Sigmoid colon (tissue), 7 donors: ENCODE measurements around the gene SELENOF. TPM values are rescaled to one million over a fixed set of nuclear protein-coding genes. Genes with fewer than 3 reads are reported as not detected.

Experiments used
- DNase-seq: peaks from one replicate; pipeline ENCODE4 v3.0.0-alpha.2; 2019
- H3K27ac ChIP-seq, 4 donors: fragments of 200-600 bp; sonication (generic); one replicate each; pipeline ENCODE4 v1.5.1; 2016 to 2019; ENCODE audit warnings: mild to moderate bottlenecking in 1 of 4
- H3K27me3 ChIP-seq, 3 donors: fragments of 200-600 bp; sonication (generic); one replicate each; pipeline ENCODE4 v1.5.1; 2019; ENCODE audit warnings: mild to moderate bottlenecking in 1 of 3
- H3K36me3 ChIP-seq, 4 donors: fragments of 200-600 bp; sonication (generic); one replicate each; pipeline ENCODE4 v1.5.1; 2016 to 2019
- H3K4me1 ChIP-seq, 4 donors: fragments of 200-600 bp; sonication (generic); one replicate each; pipeline ENCODE4 v1.5.1; 2017 to 2019
- H3K4me3 ChIP-seq, 4 donors: fragments of 200-600 bp; sonication (generic); one replicate each; pipeline ENCODE4 v1.5.1; 2017 to 2019; ENCODE audit warnings: mild to moderate bottlenecking in 2 of 4, moderate library complexity in 1 of 4
- H3K9me3 ChIP-seq, 4 donors: fragments of 200-600 bp in 3 of 4; sonication (generic) in 3 of 4; one replicate each; pipeline versions ENCODE4 v1.5.1 to v1.6.1; 2013 to 2019
- CTCF ChIP-seq, 4 experiments: fragments of 450-650 bp in 3 of 4; fragments of 200-600 bp in 1 of 4; IDR thresholded peaks; one replicate each; pipeline ENCODE4 v1.5.1; 2016 to 2019; ENCODE audit warnings: antibody characterized with exemption in 4 of 4, mild to moderate bottlenecking in 3 of 4, moderate library complexity in 2 of 4
- EP300 ChIP-seq, 4 donors: sonication (generic); formaldehyde crosslinking; IDR thresholded peaks; one replicate each; pipeline ENCODE4 v1.6.1; 2017; ENCODE audit warnings: antibody characterized with exemption in 4 of 4
- POLR2A ChIP-seq, 2 donors: fragments of 450-650 bp; IDR thresholded peaks; one replicate each; pipeline ENCODE4 v1.6.1; 2016; ENCODE audit warnings: antibody characterized with exemption in 2 of 2, mild to moderate bottlenecking in 2 of 2, moderate library complexity in 2 of 2
- POLR2AphosphoS5 ChIP-seq, 4 donors: sonication (generic); formaldehyde crosslinking; IDR thresholded peaks; one replicate each; pipeline ENCODE4 v1.6.1; 2017; ENCODE audit warnings: antibody characterized with exemption in 4 of 4
- WGBS, 2 donors: extraction: QIAGEN DNeasy Blood & Tissue Kit; methylation state at CpG; one replicate each; pipeline ENCODE4 v1.1.7; 2013; 5-methylcytosine and 5-hydroxymethylcytosine counted together
- intact Hi-C: fragments of 100-400 bp; cut with DNase I; formaldehyde crosslinking; loops from one replicate; pipeline ENCODE4 v1.15.1; 2023
- polyA plus RNA-seq, 3 donors: library from polyadenylated mRNA; stranded (reverse); fragments of 200-250 nt; gene quantifications; one replicate each; pipeline ENCODE4 v1.2.3, GENCODE V29; 2013
- total RNA-seq, 4 donors: library from RNA; depleted of rRNA; stranded (reverse); fragments of >200 nt; gene quantifications; one replicate each; pipeline ENCODE4 v1.1.0, GENCODE V29; 2016
- donor health status: healthy with polysubstance abuse.
- donor health status: Bipolar disorder and iron deficiency.
- donor health status: healthy.

Gene SELENOF
- 100 to 1,000 TPM in 1 of 4 donors, 10 to 100 TPM in 3; 66.7 to 110 (median 84.1) TPM for total RNA-seq
- 100 to 1,000 TPM in 1 of 3 donors, 10 to 100 TPM in 2; 71.5 to 128 (median 77.0) TPM for polyA plus RNA-seq

DNA sequence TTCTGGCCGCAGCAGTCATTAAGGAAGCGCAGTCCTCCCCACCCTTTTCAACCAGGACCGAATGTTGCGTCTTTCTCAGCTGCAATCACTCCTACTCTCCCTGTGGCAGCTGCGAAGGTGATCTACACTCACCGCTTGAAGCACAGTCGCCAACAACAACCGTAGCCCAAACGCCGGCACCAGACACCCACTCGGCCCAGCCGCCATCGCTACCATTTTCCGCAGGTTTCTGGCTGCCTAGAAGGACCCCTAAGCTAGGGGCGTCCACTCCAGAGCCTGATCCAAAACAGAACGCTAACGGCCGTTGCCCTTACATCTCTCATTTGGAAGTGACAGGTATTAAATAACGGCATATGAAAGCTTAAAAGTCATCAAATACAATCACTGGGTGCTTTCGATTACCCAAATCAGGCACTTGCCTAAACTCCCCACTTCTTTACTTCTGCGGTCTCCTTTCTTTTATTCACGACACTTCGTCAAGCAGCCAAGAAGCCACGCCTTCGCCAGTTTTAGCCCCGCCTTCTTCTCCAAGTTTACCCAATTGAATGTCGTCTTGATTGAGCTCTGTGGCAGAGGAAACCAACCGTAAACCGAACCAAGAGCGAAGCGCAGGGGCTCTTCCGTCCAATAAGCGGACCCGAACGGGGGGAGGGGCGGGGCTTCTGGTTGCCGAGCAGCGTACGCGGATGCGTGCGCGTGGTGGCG, at the start of gene SELENOF:
Gene SELENOF (minus strand): TSS at position 231 of the 705 bp plus-strand sequence. CDS start 15 bp downstream, at position 216.
- intact Hi-C loops: loop anchor here (5.0 to 10.0 kb wide), 4 partner anchors 209 to 1771 kb away; partner anchors contain the start of genes ODF2L, PKN2 and SH3GLB1
- TF ChIP-seq EP300 (IDR thresholded peaks at IDR 0.05) (no peak), POLR2AphosphoS5 (IDR thresholded peaks at IDR 0.05) (peak in 1 of 4 donors; percentile 78)
- WGBS, 2 donors: 0 to 1% methylated on average over 44 of the region's 44 CpGs
- Histone ChIP-seq H3K27ac (peak within 1 kb of the TSS; percentile 89 to 94 (median 91)), H3K36me3 (no peaks in the 10 kb centered on the region), H3K4me3 (peak within 1 kb of the TSS; percentile 78 to 98 (median 87)), H3K4me1 (peaks cover 0 to 36% (median 19%) of the 10 kb centered on the region in 4 donors), H3K27me3 (no peaks in the 10 kb centered on the region), H3K9me3 (no peaks in the 10 kb centered on the region)
- peak; percentile 99 for DNase-seq

DNA sequence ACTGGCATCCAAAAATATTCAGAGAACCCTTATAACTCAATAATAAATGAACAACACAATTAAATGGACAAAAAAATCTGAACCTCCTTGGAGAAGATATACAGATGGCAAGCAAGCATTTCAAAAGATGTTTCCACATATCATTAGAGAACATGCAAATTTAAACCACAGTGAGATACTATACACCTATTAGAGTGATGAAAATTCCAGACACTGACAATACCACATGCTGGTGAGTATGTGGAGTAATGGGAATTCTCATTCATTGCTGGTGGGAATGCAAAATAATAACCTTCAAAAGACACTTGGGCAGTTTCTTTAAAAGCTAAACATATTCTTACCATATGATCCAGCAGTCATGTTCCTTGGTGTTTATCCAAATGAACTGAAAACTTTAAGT, 46.6 kb upstream of the SELENOF start:
- TF ChIP-seq POLR2AphosphoS5 (IDR thresholded peaks at IDR 0.05): no peak
- TF ChIP-seq POLR2A (IDR thresholded peaks at IDR 0.05): no peak
- no peaks in the 10 kb centered on the region for H3K36me3 ChIP-seq
- H3K4me1 ChIP-seq: no peaks in the 10 kb centered on the region
- no peak overlapping the region for H3K4me3 ChIP-seq
- no peaks in the 10 kb centered on the region for H3K9me3 ChIP-seq
- intact Hi-C loops: no loop called here
- DNase-seq: no peak
- no peaks in the 10 kb centered on the region for H3K27me3 ChIP-seq
- H3K27ac ChIP-seq: no peak overlapping the region

GRCh38 chr1:86957221-86957620, 43.3 kb upstream of the SELENOF start:
- intact Hi-C loops: no loop called here
- DNase-seq: no peak
- H3K4me1 ChIP-seq: no peaks in the 10 kb centered on the region
- TF ChIP-seq EP300 (IDR thresholded peaks at IDR 0.05) (no peak), POLR2A (IDR thresholded peaks at IDR 0.05) (no peak), CTCF (IDR thresholded peaks at IDR 0.05) (no peak), POLR2AphosphoS5 (IDR thresholded peaks at IDR 0.05) (no peak)
- no peaks in the 10 kb centered on the region for H3K36me3 ChIP-seq
- no peak overlapping the region for H3K27ac ChIP-seq
- no peak overlapping the region for H3K4me3 ChIP-seq
- no peaks in the 10 kb centered on the region for H3K27me3 ChIP-seq
- no peaks in the 10 kb centered on the region for H3K9me3 ChIP-seq

DNA sequence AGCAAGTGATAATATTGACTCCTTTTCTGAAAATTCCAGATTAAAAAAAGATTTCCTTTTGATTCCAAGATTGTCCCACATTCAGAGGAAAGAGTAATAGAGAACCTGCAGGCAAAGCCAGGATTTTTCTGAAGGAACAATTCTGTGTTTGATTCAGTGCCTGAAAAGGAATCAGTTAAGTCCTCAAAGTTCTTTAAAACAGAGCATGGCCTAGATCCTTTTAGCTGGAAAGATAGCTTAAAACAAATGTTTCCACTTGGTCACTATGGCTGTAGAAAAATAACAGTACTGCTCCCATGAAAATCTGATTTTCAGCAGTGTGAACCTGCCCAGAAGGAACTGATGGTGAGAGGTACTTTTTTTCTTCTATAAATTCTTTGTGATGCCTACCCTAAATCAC, 42.3 kb upstream of the SELENOF start:
- TF ChIP-seq EP300 (IDR thresholded peaks at IDR 0.05): no peak
- TF ChIP-seq POLR2A (IDR thresholded peaks at IDR 0.05): no peak
- no peak for TF ChIP-seq CTCF (IDR thresholded peaks at IDR 0.05)
- TF ChIP-seq POLR2AphosphoS5 (IDR thresholded peaks at IDR 0.05): no peak
- H3K36me3 ChIP-seq: no peaks in the 10 kb centered on the region
- no peaks in the 10 kb centered on the region for H3K4me1 ChIP-seq
- H3K9me3 ChIP-seq: no peaks in the 10 kb centered on the region
- intact Hi-C loops: no loop called here
- H3K27ac ChIP-seq: no peak overlapping the region
- no peak overlapping the region for H3K4me3 ChIP-seq
- no peaks in the 10 kb centered on the region for H3K27me3 ChIP-seq
- DNase-seq: no peak

DNA sequence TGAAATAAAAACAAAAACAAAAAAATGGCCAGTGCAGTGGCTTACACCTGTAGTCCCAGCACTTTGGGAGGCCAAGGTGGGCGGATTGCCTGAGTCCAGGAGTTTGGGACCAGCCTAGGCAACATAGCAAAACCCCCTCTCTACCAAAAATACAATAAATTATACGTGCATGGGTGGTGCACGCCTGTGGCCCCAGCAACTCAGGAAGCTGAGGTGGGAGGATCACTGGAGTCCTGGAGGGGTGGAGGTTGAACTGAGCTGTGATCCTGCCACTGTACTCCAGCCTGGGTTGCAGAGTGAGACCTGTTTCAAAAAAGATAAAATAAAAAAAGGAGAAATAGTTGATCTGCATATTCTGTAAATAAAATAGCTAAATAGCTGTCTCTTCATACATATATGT, 41.8 kb upstream of the SELENOF start:
- no peaks in the 10 kb centered on the region for H3K4me1 ChIP-seq
- DNase-seq: no peak
- no peak overlapping the region for H3K27ac ChIP-seq
- no peak overlapping the region for H3K4me3 ChIP-seq
- no peaks in the 10 kb centered on the region for H3K9me3 ChIP-seq
- 83 to 90% methylated on average over 3 of the region's 3 CpGs for WGBS, 2 donors
- H3K27me3 ChIP-seq: no peaks in the 10 kb centered on the region
- intact Hi-C loops: no loop called here
- no peaks in the 10 kb centered on the region for H3K36me3 ChIP-seq
- TF ChIP-seq POLR2A (IDR thresholded peaks at IDR 0.05): no peak
- TF ChIP-seq CTCF (IDR thresholded peaks at IDR 0.05): no peak
- TF ChIP-seq POLR2AphosphoS5 (IDR thresholded peaks at IDR 0.05): no peak
- TF ChIP-seq EP300 (IDR thresholded peaks at IDR 0.05): no peak
